ENCODE data around the gene ACAD8.

DNA sequence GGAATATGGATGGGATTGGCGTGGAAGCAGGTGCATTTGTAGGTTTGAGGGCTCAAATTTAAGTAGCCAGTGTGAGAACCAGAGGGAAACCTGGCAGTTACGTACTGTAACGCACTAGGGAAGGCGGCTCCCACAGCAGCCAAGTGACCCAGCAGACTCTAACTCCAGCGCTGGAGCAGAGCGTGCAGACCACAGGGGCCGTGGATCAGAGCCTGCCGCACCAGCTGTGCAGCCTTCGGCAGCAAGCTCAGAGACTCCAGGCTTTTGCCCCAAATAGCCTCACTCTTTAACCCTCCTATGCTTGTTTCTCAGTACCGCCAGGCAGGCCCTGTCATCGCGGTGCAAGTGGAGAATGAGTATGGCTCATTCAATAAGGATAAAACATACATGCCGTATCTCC, 35.1 kb downstream of the ACAD8 start:
- TF ChIP-seq, protein P1, sequence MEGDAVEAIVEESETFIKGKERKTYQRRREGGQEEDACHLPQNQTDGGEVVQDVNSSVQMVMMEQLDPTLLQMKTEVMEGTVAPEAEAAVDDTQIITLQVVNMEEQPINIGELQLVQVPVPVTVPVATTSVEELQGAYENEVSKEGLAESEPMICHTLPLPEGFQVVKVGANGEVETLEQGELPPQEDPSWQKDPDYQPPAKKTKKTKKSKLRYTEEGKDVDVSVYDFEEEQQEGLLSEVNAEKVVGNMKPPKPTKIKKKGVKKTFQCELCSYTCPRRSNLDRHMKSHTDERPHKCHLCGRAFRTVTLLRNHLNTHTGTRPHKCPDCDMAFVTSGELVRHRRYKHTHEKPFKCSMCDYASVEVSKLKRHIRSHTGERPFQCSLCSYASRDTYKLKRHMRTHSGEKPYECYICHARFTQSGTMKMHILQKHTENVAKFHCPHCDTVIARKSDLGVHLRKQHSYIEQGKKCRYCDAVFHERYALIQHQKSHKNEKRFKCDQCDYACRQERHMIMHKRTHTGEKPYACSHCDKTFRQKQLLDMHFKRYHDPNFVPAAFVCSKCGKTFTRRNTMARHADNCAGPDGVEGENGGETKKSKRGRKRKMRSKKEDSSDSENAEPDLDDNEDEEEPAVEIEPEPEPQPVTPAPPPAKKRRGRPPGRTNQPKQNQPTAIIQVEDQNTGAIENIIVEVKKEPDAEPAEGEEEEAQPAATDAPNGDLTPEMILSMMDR (IDR thresholded peaks at IDR 0.05; ENCODE audit: poor library complexity, severe bottlenecking) = no peak
- TF ChIP-seq, protein P2, sequence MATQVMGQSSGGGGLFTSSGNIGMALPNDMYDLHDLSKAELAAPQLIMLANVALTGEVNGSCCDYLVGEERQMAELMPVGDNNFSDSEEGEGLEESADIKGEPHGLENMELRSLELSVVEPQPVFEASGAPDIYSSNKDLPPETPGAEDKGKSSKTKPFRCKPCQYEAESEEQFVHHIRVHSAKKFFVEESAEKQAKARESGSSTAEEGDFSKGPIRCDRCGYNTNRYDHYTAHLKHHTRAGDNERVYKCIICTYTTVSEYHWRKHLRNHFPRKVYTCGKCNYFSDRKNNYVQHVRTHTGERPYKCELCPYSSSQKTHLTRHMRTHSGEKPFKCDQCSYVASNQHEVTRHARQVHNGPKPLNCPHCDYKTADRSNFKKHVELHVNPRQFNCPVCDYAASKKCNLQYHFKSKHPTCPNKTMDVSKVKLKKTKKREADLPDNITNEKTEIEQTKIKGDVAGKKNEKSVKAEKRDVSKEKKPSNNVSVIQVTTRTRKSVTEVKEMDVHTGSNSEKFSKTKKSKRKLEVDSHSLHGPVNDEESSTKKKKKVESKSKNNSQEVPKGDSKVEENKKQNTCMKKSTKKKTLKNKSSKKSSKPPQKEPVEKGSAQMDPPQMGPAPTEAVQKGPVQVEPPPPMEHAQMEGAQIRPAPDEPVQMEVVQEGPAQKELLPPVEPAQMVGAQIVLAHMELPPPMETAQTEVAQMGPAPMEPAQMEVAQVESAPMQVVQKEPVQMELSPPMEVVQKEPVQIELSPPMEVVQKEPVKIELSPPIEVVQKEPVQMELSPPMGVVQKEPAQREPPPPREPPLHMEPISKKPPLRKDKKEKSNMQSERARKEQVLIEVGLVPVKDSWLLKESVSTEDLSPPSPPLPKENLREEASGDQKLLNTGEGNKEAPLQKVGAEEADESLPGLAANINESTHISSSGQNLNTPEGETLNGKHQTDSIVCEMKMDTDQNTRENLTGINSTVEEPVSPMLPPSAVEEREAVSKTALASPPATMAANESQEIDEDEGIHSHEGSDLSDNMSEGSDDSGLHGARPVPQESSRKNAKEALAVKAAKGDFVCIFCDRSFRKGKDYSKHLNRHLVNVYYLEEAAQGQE (IDR thresholded peaks at IDR 0.05; ENCODE audit: borderline replicate concordance) = no peak
- TF ChIP-seq EP300 (conservative IDR thresholded peaks at IDR 0.05; ENCODE audit: poor library complexity, severe bottlenecking) = no peak
- no peak for TF ChIP-seq RAD21 (conservative IDR thresholded peaks at IDR 0.05)
- TF ChIP-seq TAF1 (IDR thresholded peaks at IDR 0.05; ENCODE audit: low read depth) = no peak
- no peak for TF ChIP-seq SMC3 (conservative IDR thresholded peaks at IDR 0.05; ENCODE audit: poor library complexity)
- no peak for TF ChIP-seq EZH2 (IDR thresholded peaks at IDR 0.05; ENCODE audit: borderline replicate concordance, insufficient read depth, low read length, poor library complexity, severe bottlenecking)
